Colonic mucosa (tissue), 4 donors: ENCODE results near the gene CCNB2. TPM values are rescaled to one million over a fixed set of nuclear protein-coding genes. Genes with fewer than 3 reads are reported as not detected.
"Not testable (repeated sequence)": the region's sequence is repeated elsewhere in the genome, so short reads cannot be mapped to it uniquely, and the experiment has no call there.

Experiments
- DNase-seq: peaks from one replicate; pipeline ENCODE4 v3.0.0-alpha.2; 2020
- H3K27ac ChIP-seq: fragments of 200-600 bp; one replicate; pipeline ENCODE4 v1.8.0; 2021
- H3K27me3 ChIP-seq: fragments of 200-600 bp; one replicate; pipeline ENCODE4 v1.8.0; 2021
- H3K36me3 ChIP-seq: fragments of 200-600 bp; one replicate; pipeline ENCODE4 v1.8.0; 2021
- H3K4me1 ChIP-seq: fragments of 200-600 bp; one replicate; pipeline ENCODE4 v1.8.0; 2021; ENCODE audit warnings: mild to moderate bottlenecking
- H3K4me3 ChIP-seq: fragments of 200-600 bp; one replicate; pipeline ENCODE4 v1.8.0; 2021
- H3K9ac ChIP-seq, 2 donors: one replicate each; pipeline ENCODE4 v1.7.0; 2013; ENCODE audit warnings: control low read depth in 2 of 2, low read depth in 2 of 2, low read length in 2 of 2
- H3K9me3 ChIP-seq: fragments of 200-600 bp; one replicate; pipeline ENCODE4 v1.8.0; 2021
- CTCF ChIP-seq: fragments of 200-600 bp; IDR thresholded peaks from one replicate; pipeline ENCODE4 v1.8.0; 2022; ENCODE audit warnings: antibody characterized with exemption, mild to moderate bottlenecking
- intact Hi-C: fragments of 100-400 bp; cut with DNase I; formaldehyde crosslinking; loops from one replicate; pipeline ENCODE4 v1.14.1; 2022
- total RNA-seq, 2 donors: library from RNA; stranded (reverse); fragmentation: NEBNext Ultra II Directional in 1 of 2; extraction: Animal tissue kit (Norgen Biotek cat#: 25700) in 1 of 2; gene quantifications; one replicate each; pipeline ENCODE4 v1.2.1, GENCODE V29; 2021
- donor health status: healthy.
- donor health status: DM: no; HTN: no; CAD: no.
- donor health status: DM: no; HTN: no; CAD: no.

Gene CCNB2
- total RNA-seq, 2 donors from 2014 or later: 22.7 to 64.0 TPM

GRCh38 chr15:59143281-59143680 lies 38.3 kb downstream of the CCNB2 start:
- no peak overlapping the region for H3K4me3 ChIP-seq
- no peaks in the 10 kb centered on the region for H3K36me3 ChIP-seq
- no peak for TF ChIP-seq CTCF
- no peaks in the 10 kb centered on the region for H3K9me3 ChIP-seq
- no peak overlapping the region for H3K27ac ChIP-seq
- DNase-seq: no peak
- H3K27me3 ChIP-seq: no peaks in the 10 kb centered on the region
- intact Hi-C loops: no loop called here
- no peak overlapping the region for H3K9ac ChIP-seq
- no peaks in the 10 kb centered on the region for H3K4me1 ChIP-seq

GRCh38 chr15:59144594-59144993 lies 39.6 kb downstream of the CCNB2 start:
- DNase-seq, H3K4me3 ChIP-seq, H3K4me1 ChIP-seq, intact Hi-C loops, H3K27me3 ChIP-seq, H3K27ac ChIP-seq, H3K36me3 ChIP-seq, H3K9ac ChIP-seq, H3K9me3 ChIP-seq: not testable (repeated sequence)

DNA sequence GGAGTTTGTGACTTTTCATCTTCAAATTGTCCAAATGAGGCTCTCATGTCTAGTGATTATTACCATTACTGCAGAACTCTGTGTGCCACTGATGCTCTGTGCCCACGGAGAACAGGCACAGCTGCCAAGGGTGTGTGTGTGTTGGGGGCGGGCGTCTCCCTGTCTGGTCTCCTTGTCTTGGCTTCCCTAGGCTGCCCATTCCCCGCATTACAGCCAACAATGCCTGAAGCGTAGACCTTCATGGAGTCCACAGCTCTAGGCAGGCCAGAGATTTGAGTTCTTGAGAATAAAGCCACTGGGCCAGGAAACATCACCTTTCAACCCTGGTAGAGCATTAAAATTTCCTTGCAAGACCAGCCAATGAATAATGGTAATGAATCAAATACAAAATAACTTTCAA lies 42.7 kb downstream of the CCNB2 start:
- DNase-seq: no peak
- intact Hi-C loops: no loop called here
- H3K36me3 ChIP-seq: no peaks in the 10 kb centered on the region
- H3K4me1 ChIP-seq: no peaks in the 10 kb centered on the region
- no peaks in the 10 kb centered on the region for H3K27me3 ChIP-seq
- no peak overlapping the region for H3K27ac ChIP-seq
- no peak overlapping the region for H3K4me3 ChIP-seq
- H3K9me3 ChIP-seq: no peaks in the 10 kb centered on the region
- no peak for TF ChIP-seq CTCF
- no peak overlapping the region for H3K9ac ChIP-seq

- Histone ChIP-seq H3K9me3 (no peaks in the 10 kb centered on the region), H3K27ac (no peak overlapping the region), H3K4me1 (no peaks in the 10 kb centered on the region), H3K9ac (no peak overlapping the region), H3K4me3 (no peak overlapping the region), H3K36me3 (no peaks in the 10 kb centered on the region), H3K27me3 (no peaks in the 10 kb centered on the region)
- DNase-seq: no peak
- intact Hi-C loops: no loop called here
- TF ChIP-seq CTCF: no peak
Observed at GRCh38 chr15:59148153-59148833, 43.3 kb downstream of the CCNB2 start.

GRCh38 chr15:59150185-59150584 lies 45.2 kb downstream of the CCNB2 start:
- Histone ChIP-seq H3K9ac (no peak overlapping the region), H3K9me3 (no peaks in the 10 kb centered on the region), H3K4me3 (no peak overlapping the region), H3K4me1 (no peaks in the 10 kb centered on the region), H3K27ac (no peak overlapping the region), H3K27me3 (no peaks in the 10 kb centered on the region), H3K36me3 (no peaks in the 10 kb centered on the region)
- DNase-seq: no peak
- intact Hi-C loops: loop anchor here (10.0 kb wide), 1 partner anchor 65 kb away; no protein-coding TSS in a partner anchor
- TF ChIP-seq CTCF: no peak

GRCh38 chr15:59152694-59153450 lies 47.9 kb downstream of the CCNB2 start:
- Histone ChIP-seq H3K9me3 (no peaks in the 10 kb centered on the region), H3K4me1 (no peaks in the 10 kb centered on the region), H3K27me3 (no peaks in the 10 kb centered on the region), H3K4me3 (no peak overlapping the region), H3K27ac (no peak overlapping the region), H3K36me3 (no peaks in the 10 kb centered on the region), H3K9ac (no peak overlapping the region)
- no peak for DNase-seq
- intact Hi-C loops: loop anchor here (10.0 kb wide), 1 partner anchor 68 kb away; no protein-coding TSS in a partner anchor
- no peak for TF ChIP-seq CTCF
